Measurements from ENCODE around the gene DDX52.

DNA sequence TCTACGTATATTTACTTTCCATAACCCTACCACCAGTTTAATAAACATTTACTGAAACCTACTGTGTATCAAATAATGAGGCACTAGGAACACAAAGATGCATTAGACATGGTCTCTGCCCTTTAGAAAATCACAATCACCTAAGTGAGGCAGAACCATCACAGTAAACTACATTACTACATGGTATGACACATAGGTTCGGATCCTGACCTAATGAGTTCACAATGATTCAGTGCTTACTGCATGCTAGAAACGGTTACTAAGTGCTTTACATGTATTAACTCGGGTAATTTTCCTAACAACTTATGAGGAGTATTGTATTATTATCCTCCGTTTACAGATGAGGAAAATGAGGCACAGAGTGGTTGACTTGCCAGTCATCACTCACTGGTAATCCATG, 28.9 kb downstream of the DDX52 start:
- TF ChIP-seq CREB1 (CRISPR knock-in tag; IDR thresholded peaks at IDR 0.05), result no peak
- no peak for TF ChIP-seq NR3C1 (CRISPR knock-in tag; conservative IDR thresholded peaks at IDR 0.05; ENCODE audit: low read depth)
- TF ChIP-seq HMGXB4 (CRISPR knock-in tag; IDR thresholded peaks at IDR 0.05), result no peak
- TF ChIP-seq TP53 (CRISPR knock-in tag; IDR thresholded peaks at IDR 0.05), result no peak
- TF ChIP-seq SMAD4 (CRISPR knock-in tag; IDR thresholded peaks at IDR 0.05), result no peak
- TF ChIP-seq CTCF (IDR thresholded peaks at IDR 0.05), result no peak
- TF ChIP-seq, protein P1, sequence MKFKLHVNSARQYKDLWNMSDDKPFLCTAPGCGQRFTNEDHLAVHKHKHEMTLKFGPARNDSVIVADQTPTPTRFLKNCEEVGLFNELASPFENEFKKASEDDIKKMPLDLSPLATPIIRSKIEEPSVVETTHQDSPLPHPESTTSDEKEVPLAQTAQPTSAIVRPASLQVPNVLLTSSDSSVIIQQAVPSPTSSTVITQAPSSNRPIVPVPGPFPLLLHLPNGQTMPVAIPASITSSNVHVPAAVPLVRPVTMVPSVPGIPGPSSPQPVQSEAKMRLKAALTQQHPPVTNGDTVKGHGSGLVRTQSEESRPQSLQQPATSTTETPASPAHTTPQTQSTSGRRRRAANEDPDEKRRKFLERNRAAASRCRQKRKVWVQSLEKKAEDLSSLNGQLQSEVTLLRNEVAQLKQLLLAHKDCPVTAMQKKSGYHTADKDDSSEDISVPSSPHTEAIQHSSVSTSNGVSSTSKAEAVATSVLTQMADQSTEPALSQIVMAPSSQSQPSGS (CRISPR knock-in tag; IDR thresholded peaks at IDR 0.05; ENCODE audit: borderline replicate concordance, low read depth), result no peak

Data from WTC11 (cell line).